Measurements from ENCODE around the gene HMGCL. TPM values are rescaled to one million over a fixed set of nuclear protein-coding genes. Genes with fewer than 3 reads are reported as not detected.
A peak's percentile ranks its signal among the peaks of the same experiment; 100 is the strongest.
"Not testable (repeated sequence)": the region's sequence is repeated elsewhere in the genome, so short reads cannot be mapped to it uniquely, and the experiment has no call there.

Gene HMGCL
- total RNA-seq, 1 donor from 2014 or later = 30.3 TPM

GRCh38 chr1:23837908-23838307 is 12.7 kb upstream of the HMGCL start:
- Mint-ChIP-seq H3K4me1 (ENCODE audit: low read depth) (peaks cover 2% of the 10 kb centered on the region), H3K27me3 (peaks cover 25% of the 10 kb centered on the region), H3K27ac (no peak overlapping the region), H3K4me3 (ENCODE audit: low read depth) (no peak overlapping the region), H3K9me3 (ENCODE audit: low read depth) (no peaks in the 10 kb centered on the region), H3K36me3 (ENCODE audit: insufficient read depth) (no peaks in the 10 kb centered on the region)
- DNase-seq (ENCODE audit: low spot score, unreplicated experiment) = no peak
- no peak for TF ChIP-seq CTCF (IDR thresholded peaks at IDR 0.05; ENCODE audit: unreplicated experiment)

GRCh38 chr1:23836037-23836436 is 10.8 kb upstream of the HMGCL start:
- H3K4me3 Mint-ChIP-seq (ENCODE audit: low read depth) = no peak overlapping the region
- H3K9me3 Mint-ChIP-seq (ENCODE audit: low read depth) = no peaks in the 10 kb centered on the region
- DNase-seq (ENCODE audit: low spot score, unreplicated experiment) = no peak
- TF ChIP-seq CTCF (IDR thresholded peaks at IDR 0.05; ENCODE audit: unreplicated experiment) = no peak
- H3K36me3 Mint-ChIP-seq (ENCODE audit: insufficient read depth) = no peaks in the 10 kb centered on the region
- peaks cover 2% of the 10 kb centered on the region for H3K4me1 Mint-ChIP-seq (ENCODE audit: low read depth)
- H3K27me3 Mint-ChIP-seq = peaks cover 20% of the 10 kb centered on the region
- no peak overlapping the region for H3K27ac Mint-ChIP-seq

GRCh38 chr1:23834156-23834555 is 8.9 kb upstream of the HMGCL start:
- DNase-seq (ENCODE audit: low spot score, unreplicated experiment); H3K9me3 Mint-ChIP-seq (ENCODE audit: low read depth); H3K36me3 Mint-ChIP-seq (ENCODE audit: insufficient read depth); H3K4me1 Mint-ChIP-seq (ENCODE audit: low read depth); H3K27ac Mint-ChIP-seq; H3K4me3 Mint-ChIP-seq (ENCODE audit: low read depth): not testable (repeated sequence)
- peaks cover 20% of the 10 kb centered on the region for H3K27me3 Mint-ChIP-seq

- H3K27ac Mint-ChIP-seq = peak overlapping the region; percentile 7
- H3K27me3 Mint-ChIP-seq = no peaks in the 10 kb centered on the region
- no peak for TF ChIP-seq CTCF (IDR thresholded peaks at IDR 0.05; ENCODE audit: unreplicated experiment)
- H3K4me3 Mint-ChIP-seq (ENCODE audit: low read depth) = no peak overlapping the region
- no peak for DNase-seq (ENCODE audit: low spot score, unreplicated experiment)
- no peaks in the 10 kb centered on the region for H3K36me3 Mint-ChIP-seq (ENCODE audit: insufficient read depth)
- H3K4me1 Mint-ChIP-seq (ENCODE audit: low read depth) = peaks cover 5% of the 10 kb centered on the region
- no peaks in the 10 kb centered on the region for H3K9me3 Mint-ChIP-seq (ENCODE audit: low read depth)
These were observed 2.5 kb upstream of the HMGCL start for GRCh38 chr1:23827717-23828116.

GRCh38 chr1:23826590-23826989 is 1.4 kb upstream of the HMGCL start:
- H3K4me3 Mint-ChIP-seq (ENCODE audit: low read depth) = peak overlapping the region; percentile 33
- not testable (repeated sequence) for DNase-seq (ENCODE audit: low spot score, unreplicated experiment); H3K27me3 Mint-ChIP-seq; H3K4me1 Mint-ChIP-seq (ENCODE audit: low read depth); H3K27ac Mint-ChIP-seq; H3K9me3 Mint-ChIP-seq (ENCODE audit: low read depth); H3K36me3 Mint-ChIP-seq (ENCODE audit: insufficient read depth)

GRCh38 chr1:23825762-23826522 is 713 bp upstream of the HMGCL start:
- no peaks in the 10 kb centered on the region for H3K36me3 Mint-ChIP-seq (ENCODE audit: insufficient read depth)
- H3K4me3 Mint-ChIP-seq (ENCODE audit: low read depth) = peak overlapping the region; percentile 98
- peaks cover 5% of the 10 kb centered on the region for H3K4me1 Mint-ChIP-seq (ENCODE audit: low read depth)
- H3K9me3 Mint-ChIP-seq (ENCODE audit: low read depth) = no peaks in the 10 kb centered on the region
- DNase-seq (ENCODE audit: low spot score, unreplicated experiment) = no peak
- H3K27me3 Mint-ChIP-seq = no peaks in the 10 kb centered on the region
- no peak for TF ChIP-seq CTCF (IDR thresholded peaks at IDR 0.05; ENCODE audit: unreplicated experiment)
- H3K27ac Mint-ChIP-seq = peak overlapping the region; percentile 98
